H9 (cell line): ENCODE results near the gene SKIC2. TPM values are rescaled to one million over a fixed set of nuclear protein-coding genes. Genes with fewer than 3 reads are reported as not detected.

Experiments
- DNase-seq: peaks from one replicate; pipeline ENCODE4 v3.0.0-alpha.2; 2017
- H2AFZ ChIP-seq: one replicate; pipeline ENCODE4 v1.6.1; 2013; ENCODE audit warnings: mild to moderate bottlenecking, low read length, control low read depth, moderate library complexity
- H2AK5ac ChIP-seq: 2 replicates; pipeline ENCODE4 v1.6.1; 2013; ENCODE audit warnings: low read length, control low read depth, mixed read lengths; ENCODE audit not compliant: insufficient read length
- H2BK120ac ChIP-seq: one replicate; pipeline ENCODE4 v1.6.1; 2013; ENCODE audit warnings: low read depth, mild to moderate bottlenecking, low read length, control low read depth, inconsistent platforms; ENCODE audit not compliant: poor library complexity, severe bottlenecking
- H2BK12ac ChIP-seq: 2 replicates; pipeline ENCODE4 v1.6.1; 2013; ENCODE audit warnings: low read length, control low read depth, mixed read lengths, low read depth; ENCODE audit not compliant: insufficient read length
- H2BK15ac ChIP-seq: 2 replicates; pipeline ENCODE4 v1.6.1; 2013; ENCODE audit warnings: low read depth, low read length, control low read depth
- H2BK20ac ChIP-seq: one replicate; pipeline ENCODE4 v1.6.1; 2013; ENCODE audit warnings: low read depth, mild to moderate bottlenecking, low read length, control low read depth, inconsistent platforms; ENCODE audit not compliant: poor library complexity, severe bottlenecking
- H2BK5ac ChIP-seq: 2 replicates; pipeline ENCODE4 v1.6.1; 2013; ENCODE audit warnings: low read length, control low read depth, mixed read lengths; ENCODE audit not compliant: insufficient read length
- H3K14ac ChIP-seq: 2 replicates; pipeline ENCODE4 v1.6.1; 2013; ENCODE audit warnings: low read length, control low read depth; ENCODE audit not compliant: insufficient read depth
- H3K18ac ChIP-seq: 2 replicates; pipeline ENCODE4 v1.6.1; 2013; ENCODE audit warnings: low read depth, mild to moderate bottlenecking, mixed read lengths, low read length, control low read depth; ENCODE audit not compliant: insufficient read length
- H3K23ac ChIP-seq: 2 replicates; pipeline ENCODE4 v1.6.1; 2013; ENCODE audit warnings: low read length, control low read depth, mixed read lengths, low read depth; ENCODE audit not compliant: insufficient read length
- H3K23me2 ChIP-seq: 2 replicates; pipeline ENCODE4 v1.6.1; 2013; ENCODE audit warnings: low read depth, mild to moderate bottlenecking, mixed read lengths, low read length, control low read depth; ENCODE audit not compliant: insufficient read length, poor library complexity, severe bottlenecking
- H3K27ac ChIP-seq: 2 replicates; pipeline ENCODE4 v1.5.1; 2013; ENCODE audit warnings: low read length, control low read depth, mixed read lengths, low read depth; ENCODE audit not compliant: insufficient read length
- H3K27me3 ChIP-seq: 2 replicates; pipeline ENCODE4 v1.6.1; 2013; ENCODE audit warnings: low read length, control low read depth, inconsistent platforms; ENCODE audit not compliant: insufficient read depth
- H3K4ac ChIP-seq: 2 replicates; pipeline ENCODE4 v1.6.1; 2013; ENCODE audit warnings: low read depth, mild to moderate bottlenecking, control low read depth, inconsistent platforms, low read length, moderate library complexity
- H3K4me1 ChIP-seq: 2 replicates; pipeline ENCODE4 v1.6.1; 2013; ENCODE audit warnings: low read length, control low read depth, inconsistent platforms; ENCODE audit not compliant: insufficient read depth
- H3K4me2 ChIP-seq: 2 replicates; pipeline ENCODE4 v1.6.1; 2013; ENCODE audit warnings: low read length, control low read depth, mixed read lengths; ENCODE audit not compliant: insufficient read length, insufficient read depth
- H3K56ac ChIP-seq: 2 replicates; pipeline ENCODE4 v1.6.1; 2013; ENCODE audit warnings: low read depth, mild to moderate bottlenecking, mixed read lengths, low read length, control low read depth; ENCODE audit not compliant: insufficient read length
- H3K79me1 ChIP-seq: 2 replicates; pipeline ENCODE4 v1.6.1; 2013; ENCODE audit warnings: low read depth, mild to moderate bottlenecking, moderate library complexity, low read length, control low read depth, inconsistent platforms; ENCODE audit not compliant: insufficient read depth, poor library complexity, severe bottlenecking
- H3K79me2 ChIP-seq: 2 replicates; pipeline ENCODE4 v1.6.1; 2013; ENCODE audit warnings: low read length, control low read depth, inconsistent platforms; ENCODE audit not compliant: insufficient read depth
- H3K9ac ChIP-seq: 2 replicates; pipeline ENCODE4 v1.6.1; 2013; ENCODE audit warnings: low read length, control low read depth, mixed read lengths; ENCODE audit not compliant: insufficient read length; ENCODE audit errors: extremely low read depth
- H3K9me3 ChIP-seq: one replicate; pipeline ENCODE4 v1.6.1; 2013; ENCODE audit warnings: low read depth, low read length, inconsistent platforms; ENCODE audit not compliant: control insufficient read depth
- H3T11ph ChIP-seq: one replicate; pipeline ENCODE4 v1.6.1; 2013; ENCODE audit warnings: mild to moderate bottlenecking, low read length, control low read depth, inconsistent platforms
- H4K20me1 ChIP-seq: one replicate; pipeline ENCODE4 v1.6.1; 2013; ENCODE audit not compliant: control insufficient read depth, insufficient read length, insufficient read depth
- H4K5ac ChIP-seq: 2 replicates; pipeline ENCODE4 v1.6.1; 2013; ENCODE audit warnings: low read depth, mild to moderate bottlenecking, mixed read lengths, low read length, control low read depth; ENCODE audit not compliant: insufficient read length
- H4K8ac ChIP-seq: replicated peaks from 2 replicates; pipeline ENCODE4 v1.6.1; 2013; ENCODE audit warnings: low read length, control low read depth, mixed read lengths, low read depth; ENCODE audit not compliant: insufficient read length
- H4K91ac ChIP-seq: 2 replicates; pipeline ENCODE4 v1.6.1; 2013; ENCODE audit warnings: low read depth, mild to moderate bottlenecking, moderate library complexity, mixed read lengths, low read length, control low read depth; ENCODE audit not compliant: insufficient read length
- H3K27ac Mint-ChIP-seq, 3 experiments: 2 replicates in 2 of 3; 3 replicates in 1 of 3; pipeline ENCODE4 v1.8.0; 2020 to 2021; ENCODE audit warnings: mixed read lengths in 3 of 3, mild to moderate bottlenecking in 1 of 3, moderate library complexity in 1 of 3
- H3K27me3 Mint-ChIP-seq: 2 replicates; pipeline ENCODE4 v1.8.0; 2021; ENCODE audit warnings: low read depth, mild to moderate bottlenecking, moderate library complexity, mixed read lengths
- H3K36me3 Mint-ChIP-seq, 3 experiments: 2 replicates in 2 of 3; 3 replicates in 1 of 3; pipeline ENCODE4 v1.8.0; 2020 to 2021; ENCODE audit warnings: low read depth in 3 of 3, mixed read lengths in 3 of 3; ENCODE audit not compliant: insufficient read depth in 1 of 3
- H3K4me1 Mint-ChIP-seq, 2 experiments: 2 replicates each; pipeline ENCODE4 v1.8.0; 2020; ENCODE audit warnings: mixed read lengths in 2 of 2
- H3K4me3 Mint-ChIP-seq, 2 experiments: 2 replicates in 1 of 2; 3 replicates in 1 of 2; pipeline ENCODE4 v1.8.0; 2020 to 2021; ENCODE audit warnings: mild to moderate bottlenecking in 2 of 2, mixed read lengths in 2 of 2, moderate library complexity in 1 of 2
- H3K9me3 Mint-ChIP-seq, 2 experiments: 2 replicates in 1 of 2; 3 replicates in 1 of 2; pipeline ENCODE4 v1.8.0; 2020; ENCODE audit warnings: mild to moderate bottlenecking in 2 of 2, mixed read lengths in 2 of 2, moderate library complexity in 1 of 2
- WGBS: extraction: QIAGEN DNeasy Blood & Tissue Kit; methylation state at CpG from one replicate; pipeline ENCODE4 v1.1.7; 2013; ENCODE audit warnings: missing lambda C conversion rate, low lambda C conversion rate, mixed read lengths; ENCODE audit not compliant: insufficient read length; ENCODE audit errors: extremely low coverage; 5-methylcytosine and 5-hydroxymethylcytosine counted together
- total RNA-seq: library from RNA; stranded (reverse); gene quantifications from 2 replicates; pipeline ENCODE4 v1.2.1, GENCODE V29; 2021
- TF ChIP-seq, protein P1 (sequence below): fragments of 200-600 bp; sonication (generic); conservative IDR thresholded peaks from 3 replicates; pipeline ENCODE4 v1.8.0; 2021; ENCODE audit warnings: antibody characterized with exemption, mild to moderate bottlenecking

SKIC2 gene
- total RNA-seq, 1 experiment from 2014 or later: 86.2 TPM

DNA sequence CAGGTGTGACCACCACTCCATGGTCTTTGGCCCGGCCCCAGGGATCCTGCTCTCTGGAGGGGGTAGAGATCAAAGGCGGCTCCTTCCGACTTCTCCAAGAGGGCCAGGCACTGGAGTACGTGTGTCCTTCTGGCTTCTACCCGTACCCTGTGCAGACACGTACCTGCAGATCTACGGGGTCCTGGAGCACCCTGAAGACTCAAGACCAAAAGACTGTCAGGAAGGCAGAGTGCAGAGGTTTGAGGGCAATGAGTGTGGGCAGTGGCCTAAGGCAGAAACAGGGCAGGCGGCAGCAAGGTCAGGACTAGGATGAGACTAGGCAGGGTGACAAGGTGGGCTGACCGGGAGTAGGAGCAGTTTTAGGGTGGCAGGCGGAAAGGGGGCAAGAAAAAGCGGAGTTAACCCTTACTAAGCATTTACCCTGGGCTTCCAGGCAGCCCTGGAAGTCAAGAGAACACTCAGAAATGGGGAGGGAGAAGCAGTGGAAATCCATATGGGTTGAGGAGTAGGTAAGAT is 12.5 kb upstream of the SKIC2 start:
- Histone ChIP-seq H3T11ph (no peak overlapping the region), H4K20me1 (peaks cover 2% of the 10 kb centered on the region), H4K5ac (no peak overlapping the region), H2BK20ac (no peak overlapping the region), H3K56ac (no peak overlapping the region), H3K23ac (no peak overlapping the region), H3K9me3 (no peaks in the 10 kb centered on the region), H4K8ac (no peak overlapping the region), H3K4ac (no peak overlapping the region), H3K23me2 (no peaks in the 10 kb centered on the region), H3K79me1 (no peaks in the 10 kb centered on the region), H3K27me3 (no peaks in the 10 kb centered on the region), H2BK120ac (no peak overlapping the region), H3K27ac (no peak overlapping the region), H3K79me2 (no peaks in the 10 kb centered on the region), H2AFZ (no peak overlapping the region), H3K18ac (no peak overlapping the region), H3K4me2 (no peak overlapping the region), H2AK5ac (no peak overlapping the region), H4K91ac (no peak overlapping the region), H2BK5ac (no peak overlapping the region), H2BK15ac (no peak overlapping the region), H3K14ac (no peak overlapping the region), H2BK12ac (no peak overlapping the region), H3K4me1 (no peaks in the 10 kb centered on the region), H3K9ac (no peak overlapping the region)
- Mint-ChIP-seq H3K36me3 (peaks cover 0 to 12% (median 8%) of the 10 kb centered on the region in 3 experiments; a peak in 6 of 7 replicates), H3K27me3 (peaks cover 57% of the 10 kb centered on the region), H3K27ac (peak overlapping the region in 1 of 3 experiments; percentile 87; a peak in 2 of 7 replicates), H3K4me1 (peaks cover 5 to 8% of the 10 kb centered on the region in 2 experiments; a peak in 3 of 4 replicates), H3K9me3 (no peaks in the 10 kb centered on the region), H3K4me3 (no peak overlapping the region)
- no CpG with 5 or more reads among the region's 11 CpGs for WGBS
- no peak for DNase-seq
- TF ChIP-seq, protein P1, sequence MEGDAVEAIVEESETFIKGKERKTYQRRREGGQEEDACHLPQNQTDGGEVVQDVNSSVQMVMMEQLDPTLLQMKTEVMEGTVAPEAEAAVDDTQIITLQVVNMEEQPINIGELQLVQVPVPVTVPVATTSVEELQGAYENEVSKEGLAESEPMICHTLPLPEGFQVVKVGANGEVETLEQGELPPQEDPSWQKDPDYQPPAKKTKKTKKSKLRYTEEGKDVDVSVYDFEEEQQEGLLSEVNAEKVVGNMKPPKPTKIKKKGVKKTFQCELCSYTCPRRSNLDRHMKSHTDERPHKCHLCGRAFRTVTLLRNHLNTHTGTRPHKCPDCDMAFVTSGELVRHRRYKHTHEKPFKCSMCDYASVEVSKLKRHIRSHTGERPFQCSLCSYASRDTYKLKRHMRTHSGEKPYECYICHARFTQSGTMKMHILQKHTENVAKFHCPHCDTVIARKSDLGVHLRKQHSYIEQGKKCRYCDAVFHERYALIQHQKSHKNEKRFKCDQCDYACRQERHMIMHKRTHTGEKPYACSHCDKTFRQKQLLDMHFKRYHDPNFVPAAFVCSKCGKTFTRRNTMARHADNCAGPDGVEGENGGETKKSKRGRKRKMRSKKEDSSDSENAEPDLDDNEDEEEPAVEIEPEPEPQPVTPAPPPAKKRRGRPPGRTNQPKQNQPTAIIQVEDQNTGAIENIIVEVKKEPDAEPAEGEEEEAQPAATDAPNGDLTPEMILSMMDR: no peak
